Measurements from ENCODE around the gene OR2V2. TPM values are rescaled to one million over a fixed set of nuclear protein-coding genes. Genes with fewer than 3 reads are reported as not detected.
"Not testable (repeated sequence)": the region's sequence is repeated elsewhere in the genome, so short reads cannot be mapped to it uniquely, and the experiment has no call there.

The OR2V2 gene
- total and polyA plus RNA-seq, 10 of the 15 experiments (the other 5 are each of a cell fraction or from before 2014, with no cell fraction given), result 0.26 TPM; not detected in 9

GRCh38 chr5:181129601-181130000 lies 17.8 kb upstream of the OR2V2 start (continued):
- TF ChIP-seq, protein P1, sequence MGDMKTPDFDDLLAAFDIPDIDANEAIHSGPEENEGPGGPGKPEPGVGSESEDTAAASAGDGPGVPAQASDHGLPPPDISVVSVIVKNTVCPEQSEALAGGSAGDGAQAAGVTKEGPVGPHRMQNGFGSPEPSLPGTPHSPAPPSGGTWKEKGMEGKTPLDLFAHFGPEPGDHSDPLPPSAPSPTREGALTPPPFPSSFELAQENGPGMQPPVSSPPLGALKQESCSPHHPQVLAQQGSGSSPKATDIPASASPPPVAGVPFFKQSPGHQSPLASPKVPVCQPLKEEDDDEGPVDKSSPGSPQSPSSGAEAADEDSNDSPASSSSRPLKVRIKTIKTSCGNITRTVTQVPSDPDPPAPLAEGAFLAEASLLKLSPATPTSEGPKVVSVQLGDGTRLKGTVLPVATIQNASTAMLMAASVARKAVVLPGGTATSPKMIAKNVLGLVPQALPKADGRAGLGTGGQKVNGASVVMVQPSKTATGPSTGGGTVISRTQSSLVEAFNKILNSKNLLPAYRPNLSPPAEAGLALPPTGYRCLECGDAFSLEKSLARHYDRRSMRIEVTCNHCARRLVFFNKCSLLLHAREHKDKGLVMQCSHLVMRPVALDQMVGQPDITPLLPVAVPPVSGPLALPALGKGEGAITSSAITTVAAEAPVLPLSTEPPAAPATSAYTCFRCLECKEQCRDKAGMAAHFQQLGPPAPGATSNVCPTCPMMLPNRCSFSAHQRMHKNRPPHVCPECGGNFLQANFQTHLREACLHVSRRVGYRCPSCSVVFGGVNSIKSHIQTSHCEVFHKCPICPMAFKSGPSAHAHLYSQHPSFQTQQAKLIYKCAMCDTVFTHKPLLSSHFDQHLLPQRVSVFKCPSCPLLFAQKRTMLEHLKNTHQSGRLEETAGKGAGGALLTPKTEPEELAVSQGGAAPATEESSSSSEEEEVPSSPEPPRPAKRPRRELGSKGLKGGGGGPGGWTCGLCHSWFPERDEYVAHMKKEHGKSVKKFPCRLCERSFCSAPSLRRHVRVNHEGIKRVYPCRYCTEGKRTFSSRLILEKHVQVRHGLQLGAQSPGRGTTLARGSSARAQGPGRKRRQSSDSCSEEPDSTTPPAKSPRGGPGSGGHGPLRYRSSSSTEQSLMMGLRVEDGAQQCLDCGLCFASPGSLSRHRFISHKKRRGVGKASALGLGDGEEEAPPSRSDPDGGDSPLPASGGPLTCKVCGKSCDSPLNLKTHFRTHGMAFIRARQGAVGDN (IDR thresholded peaks at IDR 0.05), result no peak
- TF ChIP-seq NR2C2 (IDR thresholded peaks at IDR 0.05; ENCODE audit: borderline replicate concordance, control insufficient read depth, insufficient read length, low read depth) (no peak), BCLAF1 (IDR thresholded peaks at IDR 0.05) (no peak), ZNF24 (IDR thresholded peaks at IDR 0.05) (no peak), ZBED1 (IDR thresholded peaks at IDR 0.05; ENCODE audit: borderline replicate concordance) (no peak), HDAC6 (IDR thresholded peaks at IDR 0.05; ENCODE audit: unreplicated experiment) (no peak)
- TF ChIP-seq, protein P2, sequence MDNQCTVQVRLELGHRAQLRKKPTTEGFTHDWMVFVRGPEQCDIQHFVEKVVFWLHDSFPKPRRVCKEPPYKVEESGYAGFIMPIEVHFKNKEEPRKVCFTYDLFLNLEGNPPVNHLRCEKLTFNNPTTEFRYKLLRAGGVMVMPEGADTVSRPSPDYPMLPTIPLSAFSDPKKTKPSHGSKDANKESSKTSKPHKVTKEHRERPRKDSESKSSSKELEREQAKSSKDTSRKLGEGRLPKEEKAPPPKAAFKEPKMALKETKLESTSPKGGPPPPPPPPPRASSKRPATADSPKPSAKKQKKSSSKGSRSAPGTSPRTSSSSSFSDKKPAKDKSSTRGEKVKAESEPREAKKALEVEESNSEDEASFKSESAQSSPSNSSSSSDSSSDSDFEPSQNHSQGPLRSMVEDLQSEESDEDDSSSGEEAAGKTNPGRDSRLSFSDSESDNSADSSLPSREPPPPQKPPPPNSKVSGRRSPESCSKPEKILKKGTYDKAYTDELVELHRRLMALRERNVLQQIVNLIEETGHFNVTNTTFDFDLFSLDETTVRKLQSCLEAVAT (IDR thresholded peaks at IDR 0.05), result no peak

DNA sequence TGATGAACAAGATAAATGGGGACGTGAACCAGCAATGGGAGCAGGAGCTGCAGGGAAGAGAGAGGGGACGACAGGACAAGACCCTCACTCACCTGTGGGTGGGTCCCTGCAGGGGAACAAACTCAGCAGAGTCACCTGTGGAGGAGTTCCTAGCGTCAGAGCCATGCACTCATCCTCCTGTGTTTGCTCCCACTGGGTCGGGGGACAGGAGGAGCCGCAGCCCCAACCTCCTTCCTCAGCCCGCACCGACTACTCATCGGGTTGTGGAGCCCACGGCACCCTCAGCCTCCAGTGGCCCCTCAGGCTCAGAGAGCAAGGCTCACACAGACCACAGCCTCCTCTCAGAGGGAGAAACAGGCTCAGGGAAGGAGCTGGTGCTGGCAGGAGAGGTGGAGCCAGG lies 17.3 kb upstream of the OR2V2 start:
- RAD21 ChIA-PET (ENCODE audit: unreplicated experiment); SMC1A ChIA-PET (ENCODE audit: uncharacterized antibody, unreplicated experiment); ATAC-seq; H3K4me3 ChIP-seq; H3K9ac ChIP-seq (ENCODE audit: control insufficient read depth, insufficient read depth, low read length); FAIRE-seq; H3K4me2 ChIP-seq (ENCODE audit: control insufficient read depth, insufficient read depth); POLR2A ChIA-PET; H3K4me1 ChIP-seq (ENCODE audit: control insufficient read depth, insufficient read depth, low read length); H3K27me3 ChIP-seq (replicated peaks in 1 of 2; ENCODE audit: control insufficient read depth in 2 of 2, insufficient read depth in 2 of 2, low read length in 1 of 2); H3K9me3 ChIP-seq (replicated peaks; ENCODE audit: control insufficient read depth, insufficient read depth, low read length); BruUV-seq (replicated peaks); CTCF ChIA-PET; DNase-seq (ENCODE audit: low read depth, low spot score); H3K79me2 ChIP-seq (ENCODE audit: control insufficient read depth, insufficient read depth, low read length); in situ Hi-C loops (cut with MboI); H3K36me3 ChIP-seq (ENCODE audit: control insufficient read depth in 2 of 2, insufficient read depth in 2 of 2, low read length in 1 of 2); intact Hi-C loops (cut with micrococcal nuclease; ENCODE audit: unreplicated experiment); H3K27ac ChIP-seq (ENCODE audit: control insufficient read depth, insufficient read depth); H2AFZ ChIP-seq (ENCODE audit: control insufficient read depth, low read depth, low read length); H4K20me1 ChIP-seq (ENCODE audit: control insufficient read depth, insufficient read depth): not testable (repeated sequence)
- WGBS (ENCODE audit: insufficient coverage, insufficient replicate concordance, low lambda C conversion rate, missing lambda C conversion rate), result 57% methylated on average over 7 of the region's 9 CpGs
